ENCODE measurements around the gene KDM3B.
"Not testable (repeated sequence)": the region's sequence is repeated elsewhere in the genome, so short reads cannot be mapped to it uniquely, and the experiment has no call there.

KDM3B gene

DNA sequence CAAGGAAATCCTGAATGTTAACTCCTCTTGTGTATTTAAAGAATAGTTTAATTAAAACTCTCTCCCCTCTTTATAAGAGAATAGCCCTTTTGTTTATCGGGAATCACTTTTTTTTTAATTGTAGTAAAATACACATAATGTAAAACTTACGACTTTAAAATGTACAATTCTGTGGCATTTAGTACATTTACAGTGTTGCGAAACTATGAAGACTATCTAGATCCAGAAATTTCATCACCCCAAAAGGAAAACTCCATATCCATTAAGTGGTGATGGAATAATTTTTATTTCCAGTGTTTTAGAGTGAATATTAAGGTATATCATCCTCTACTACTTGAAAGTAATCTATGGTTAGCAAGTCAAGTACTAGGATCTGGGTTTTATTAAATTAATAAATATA is 36.8 kb downstream of the KDM3B start:
- DNase-seq = no peak
- TF ChIP-seq POLR2A (IDR thresholded peaks at IDR 0.05; ENCODE audit: low read length) (no peak), GATA1 (IDR thresholded peaks at IDR 0.05; ENCODE audit: low read depth, low read length) (no peak)

DNA sequence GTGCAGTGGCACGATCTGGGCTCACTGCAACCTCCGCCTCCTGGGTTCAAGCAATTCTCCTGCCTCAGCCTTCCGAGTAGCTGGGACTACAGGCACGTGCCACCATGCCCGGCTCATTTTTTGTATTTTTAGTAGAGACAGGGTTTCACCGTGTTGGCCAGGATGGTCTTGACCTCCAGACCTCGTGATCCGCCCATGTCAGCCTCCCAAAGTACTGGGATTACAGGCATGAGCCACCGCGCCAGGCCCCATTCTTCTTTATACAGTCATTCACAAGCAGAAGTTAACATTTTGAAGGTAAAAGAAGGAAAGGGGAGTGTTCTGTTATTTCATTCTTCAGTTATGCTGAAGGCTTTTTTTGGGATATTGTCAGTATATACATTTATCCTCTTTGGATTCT is 37.4 kb downstream of the KDM3B start:
- DNase-seq = not testable (repeated sequence)

- DNase-seq = no peak
- TF ChIP-seq GATA1 (IDR thresholded peaks at IDR 0.05; ENCODE audit: low read depth, low read length) = no peak
- TF ChIP-seq POLR2A (IDR thresholded peaks at IDR 0.05; ENCODE audit: low read length) = no peak
Measured at GRCh38 chr5:138391859-138392386, 39.4 kb downstream of the KDM3B start.

GRCh38 chr5:138402640-138403039 is 50.2 kb downstream of the KDM3B start:
- no peak for DNase-seq
- TF ChIP-seq POLR2A (IDR thresholded peaks at IDR 0.05; ENCODE audit: low read length) = no peak
- TF ChIP-seq GATA1 (IDR thresholded peaks at IDR 0.05; ENCODE audit: low read depth, low read length) = no peak

DNA sequence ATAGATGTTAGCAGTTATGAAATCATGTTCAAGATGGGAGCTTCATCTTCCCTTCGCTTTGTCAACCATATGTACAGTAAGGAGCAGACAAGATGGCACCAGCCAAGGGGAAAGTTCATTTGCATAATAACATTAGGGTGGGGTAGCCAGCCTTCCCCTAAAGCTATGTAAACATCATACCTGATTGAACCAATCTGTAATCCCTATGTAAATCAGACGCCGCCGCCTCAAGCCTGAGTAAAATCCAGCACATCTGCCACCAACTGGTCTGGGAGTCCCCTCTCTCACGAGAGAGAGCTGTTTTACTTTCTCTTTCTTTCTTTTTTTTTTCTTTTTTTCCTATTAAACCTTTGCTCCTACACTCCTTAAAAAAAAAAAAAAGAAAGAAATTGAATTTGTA is 55.5 kb downstream of the KDM3B start:
- TF ChIP-seq GATA1 (IDR thresholded peaks at IDR 0.05; ENCODE audit: low read depth, low read length) (no peak), POLR2A (IDR thresholded peaks at IDR 0.05; ENCODE audit: low read length) (no peak)
- no peak for DNase-seq

GRCh38 chr5:138410996-138411640 is 58.6 kb downstream of the KDM3B start:
- peak; percentile 49 to 63 for DNase-seq

- TF ChIP-seq GATA1 (IDR thresholded peaks at IDR 0.05; ENCODE audit: low read depth, low read length) (no peak), POLR2A (IDR thresholded peaks at IDR 0.05; ENCODE audit: low read length) (no peak)
Measured at GRCh38 chr5:138418444-138418843, 66.0 kb downstream of the KDM3B start.

DNA sequence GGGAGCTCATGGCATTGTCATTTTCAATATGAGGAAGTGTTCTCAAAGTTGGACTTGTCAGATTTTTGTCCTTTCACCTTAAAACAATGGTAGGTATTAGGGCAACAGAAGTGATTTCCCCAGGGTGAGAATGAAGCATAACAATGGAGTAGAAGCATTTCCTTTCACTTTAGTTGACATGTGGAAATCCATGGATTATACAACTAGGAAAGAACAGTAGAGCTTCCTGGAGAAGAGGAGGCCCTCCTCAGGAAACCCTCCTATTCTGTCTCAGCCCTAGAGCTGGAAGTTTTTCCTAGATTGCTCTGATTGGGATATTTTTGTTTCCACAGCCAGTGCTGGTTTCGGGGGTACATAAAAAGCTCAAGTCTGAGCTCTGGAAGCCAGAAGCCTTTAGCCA is 72.6 kb downstream of the KDM3B start:
- no peak for TF ChIP-seq GATA1 (IDR thresholded peaks at IDR 0.05; ENCODE audit: low read depth, low read length)
- TF ChIP-seq POLR2A (IDR thresholded peaks at IDR 0.05; ENCODE audit: low read length) = no peak
- DNase-seq = no peak

More at GRCh38 chr5:138418444-138418843, 66.0 kb downstream of the KDM3B start:
- DNase-seq = no peak

DNA sequence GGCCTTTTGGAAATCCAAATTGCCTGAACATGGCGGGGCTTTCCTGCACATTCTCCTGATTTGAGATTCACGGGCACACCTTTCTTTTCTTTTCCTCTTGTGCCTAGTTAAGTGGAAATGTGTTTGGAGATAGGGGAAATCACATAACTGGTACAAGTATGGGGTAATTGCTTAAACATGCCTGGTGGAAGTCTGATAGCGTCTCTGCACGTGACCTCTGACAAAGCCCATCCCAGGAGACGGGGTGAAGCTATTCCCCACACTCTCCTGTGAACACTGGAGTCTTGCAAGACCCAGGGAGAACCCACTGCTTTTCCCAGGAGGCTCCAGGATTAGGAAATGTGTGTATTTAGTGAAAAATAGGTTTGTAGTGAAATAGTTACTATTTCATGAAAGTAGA is 83.5 kb downstream of the KDM3B start:
- DNase-seq = no peak
- TF ChIP-seq POLR2A (IDR thresholded peaks at IDR 0.05; ENCODE audit: low read length) = no peak
- TF ChIP-seq GATA1 (IDR thresholded peaks at IDR 0.05; ENCODE audit: low read depth, low read length) = no peak

DNA sequence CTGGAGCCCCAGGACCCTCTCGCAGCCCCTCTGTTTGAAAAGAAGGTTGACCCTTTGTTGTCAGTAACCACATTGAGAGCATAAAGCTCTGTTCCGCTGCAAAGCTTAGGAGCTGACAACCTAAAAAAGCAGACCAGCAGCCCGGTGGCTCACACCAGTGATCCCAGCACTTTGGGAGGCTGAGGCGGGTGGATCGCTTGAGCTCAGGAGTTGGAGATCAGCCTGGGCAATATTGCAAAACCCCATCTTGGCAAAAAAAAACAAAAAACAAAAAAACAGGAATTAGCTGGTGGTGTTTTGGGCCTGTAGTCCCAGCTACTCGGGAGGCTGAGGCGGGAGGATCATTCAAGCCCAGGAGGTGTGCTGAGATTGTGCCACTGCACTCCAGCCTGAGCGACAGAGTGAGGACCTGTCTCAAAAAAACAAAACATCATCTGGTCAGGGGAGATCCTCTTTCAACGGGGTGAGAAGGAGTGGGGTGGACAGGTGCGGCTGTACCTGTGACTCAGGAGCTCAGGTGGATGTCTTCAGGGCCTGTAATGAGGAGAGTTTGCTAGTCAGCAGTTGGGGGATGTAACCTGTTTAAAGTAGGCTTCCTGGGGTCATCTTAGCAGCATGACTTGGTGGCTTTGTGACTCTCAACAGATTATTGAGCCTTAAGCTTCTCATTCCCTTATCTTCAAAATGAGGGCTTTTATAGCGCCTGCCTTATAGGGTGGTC is 85.7 kb downstream of the KDM3B start:
- no peak for TF ChIP-seq POLR2A (IDR thresholded peaks at IDR 0.05; ENCODE audit: low read length)
- no peak for DNase-seq

- TF ChIP-seq POLR2A (IDR thresholded peaks at IDR 0.05; ENCODE audit: low read length) (no peak), GATA1 (IDR thresholded peaks at IDR 0.05; ENCODE audit: low read depth, low read length) (no peak)
- DNase-seq = peak; percentile 74 to 79
Measured at GRCh38 chr5:138438724-138439476, 86.4 kb downstream of the KDM3B start, which contains the start of gene REEP2. Gene REEP2 (plus strand): TSS chr5:138439057. CDS start chr5:138439209, 152 bp downstream.

DNA sequence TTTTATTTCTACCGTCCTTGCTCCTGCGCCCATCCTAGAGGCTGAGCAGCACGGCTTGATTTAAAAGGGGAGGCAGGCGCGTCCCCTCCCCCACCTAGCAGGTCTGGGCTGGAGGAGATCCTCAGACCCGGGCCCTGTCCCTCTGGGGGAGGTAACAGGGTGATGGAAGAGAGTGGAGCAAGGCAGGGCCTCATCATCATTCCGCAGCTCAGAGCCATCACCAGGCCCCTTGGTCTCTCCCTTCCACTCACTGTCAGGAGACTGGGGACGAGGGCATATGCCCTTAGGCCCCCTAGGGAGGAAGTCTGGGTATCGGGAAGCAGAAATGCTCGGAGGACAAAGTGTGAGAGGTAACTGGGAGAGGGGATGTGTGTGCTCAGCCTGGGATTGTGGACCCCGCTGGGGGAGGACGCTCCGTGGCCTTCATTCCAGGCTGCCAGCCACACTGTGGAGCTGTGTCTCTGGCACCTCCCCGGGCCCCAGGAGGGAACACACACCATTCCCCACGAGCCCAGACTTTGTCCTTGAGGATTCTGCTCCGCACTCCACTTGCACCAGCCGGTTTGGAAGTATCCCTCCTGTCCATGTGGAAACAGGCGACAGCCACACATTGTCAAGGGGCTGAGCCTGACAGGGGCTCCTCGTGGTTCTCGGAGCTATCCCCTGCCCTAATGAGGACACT is 87.1 kb downstream of the KDM3B start:
- DNase-seq = no peak
- TF ChIP-seq GATA1 (IDR thresholded peaks at IDR 0.05; ENCODE audit: low read depth, low read length) (no peak), POLR2A (IDR thresholded peaks at IDR 0.05; ENCODE audit: low read length) (no peak)

DNA sequence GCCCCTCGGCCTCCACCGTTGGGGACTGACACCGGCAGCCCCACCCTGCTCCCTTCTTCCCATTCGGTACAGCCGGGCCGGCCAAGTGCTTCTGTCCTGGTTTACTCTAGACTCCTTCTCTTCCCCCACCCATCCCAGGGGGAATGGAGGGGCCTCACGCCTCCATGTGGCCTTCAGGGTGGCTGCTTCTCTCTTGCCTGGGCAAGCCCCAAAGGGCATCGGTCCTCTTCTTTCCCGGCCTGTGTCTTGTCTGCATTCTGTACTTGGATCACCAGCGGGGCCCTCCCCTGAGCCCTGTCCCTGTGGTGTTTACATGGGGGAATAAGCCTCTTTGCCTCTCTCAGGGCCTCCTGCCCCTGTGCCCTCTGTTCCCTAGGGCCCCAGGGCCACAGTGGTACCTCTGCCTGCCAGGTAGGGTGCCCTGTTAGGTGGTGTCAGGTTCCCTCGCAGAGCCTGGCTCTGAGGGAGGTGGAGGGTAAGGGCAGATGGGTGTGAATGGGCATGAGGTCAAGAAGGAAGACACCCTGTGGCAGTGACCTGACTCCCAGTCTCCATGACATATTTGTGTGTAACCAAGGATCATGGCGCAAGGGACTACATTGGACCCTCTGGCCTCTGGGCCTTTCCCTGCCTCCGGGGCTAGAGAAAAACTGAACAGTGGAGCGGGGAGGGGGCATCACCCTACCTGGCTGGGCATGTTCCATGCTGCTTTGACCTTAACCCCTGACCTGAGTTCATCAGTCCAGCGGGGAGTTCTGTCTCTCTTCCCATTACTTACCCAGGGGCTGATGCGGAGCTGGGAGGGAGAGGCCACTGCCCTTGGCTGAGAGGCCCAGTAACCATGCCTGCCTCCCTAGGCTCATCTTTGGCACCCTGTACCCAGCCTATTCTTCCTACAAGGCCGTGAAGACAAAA is 87.9 kb downstream of the KDM3B start:
- no peak for DNase-seq
- no peak for TF ChIP-seq GATA1 (IDR thresholded peaks at IDR 0.05; ENCODE audit: low read depth, low read length)
- no peak for TF ChIP-seq POLR2A (IDR thresholded peaks at IDR 0.05; ENCODE audit: low read length)

Measured in erythroblast (primary cell).